Measurements from ENCODE around the gene PRRT3. TPM values are rescaled to one million over a fixed set of nuclear protein-coding genes. Genes with fewer than 3 reads are reported as not detected.

Gene PRRT3
- total RNA-seq, 2 experiments from 2014 or later: 4.8 to 5.5 TPM

DNA sequence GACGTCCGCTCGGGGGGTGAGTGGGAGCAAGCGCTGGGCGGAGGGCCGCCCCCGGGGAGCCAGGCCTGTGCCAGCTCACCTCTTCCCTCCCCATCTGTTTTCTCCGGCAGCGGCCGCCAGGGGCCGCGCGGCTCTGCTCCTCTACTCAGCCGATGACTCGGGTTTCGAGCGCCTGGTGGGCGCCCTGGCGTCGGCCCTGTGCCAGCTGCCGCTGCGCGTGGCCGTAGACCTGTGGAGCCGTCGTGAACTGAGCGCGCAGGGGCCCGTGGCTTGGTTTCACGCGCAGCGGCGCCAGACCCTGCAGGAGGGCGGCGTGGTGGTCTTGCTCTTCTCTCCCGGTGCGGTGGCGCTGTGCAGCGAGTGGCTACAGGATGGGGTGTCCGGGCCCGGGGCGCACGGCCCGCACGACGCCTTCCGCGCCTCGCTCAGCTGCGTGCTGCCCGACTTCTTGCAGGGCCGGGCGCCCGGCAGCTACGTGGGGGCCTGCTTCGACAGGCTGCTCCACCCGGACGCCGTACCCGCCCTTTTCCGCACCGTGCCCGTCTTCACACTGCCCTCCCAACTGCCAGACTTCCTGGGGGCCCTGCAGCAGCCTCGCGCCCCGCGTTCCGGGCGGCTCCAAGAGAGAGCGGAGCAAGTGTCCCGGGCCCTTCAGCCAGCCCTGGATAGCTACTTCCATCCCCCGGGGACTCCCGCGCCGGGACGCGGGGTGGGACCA lies 19.2 kb downstream of the PRRT3 start:
- Mint-ChIP-seq H3K4me3 (peak overlapping the region; percentile 96), H3K27me3 (no peaks in the 10 kb centered on the region), H3K27ac (peak overlapping the region; percentile 98), H3K36me3 (ENCODE audit: low read depth) (peaks cover 10% of the 10 kb centered on the region), H3K9me3 (no peaks in the 10 kb centered on the region), H3K4me1 (peaks cover 40% of the 10 kb centered on the region)
- DNase-seq: peak; percentile 87
- ChIA-PET POLR2A (interaction anchor here (0.6 to 1.4 kb wide), 4 partner anchors 8 to 90 kb away, joined by 3 to 7 read pairs (median 4); partner anchors contain the start of gene PRRT3), CTCF (interaction anchor here (0.6 to 4.2 kb wide), 53 partner anchors 9 to 503 kb away, joined by 3 to 25 read pairs (median 4); partner anchors contain the start of genes ARPC4, IL17RC, IL17RE and PRRT3)

DNA sequence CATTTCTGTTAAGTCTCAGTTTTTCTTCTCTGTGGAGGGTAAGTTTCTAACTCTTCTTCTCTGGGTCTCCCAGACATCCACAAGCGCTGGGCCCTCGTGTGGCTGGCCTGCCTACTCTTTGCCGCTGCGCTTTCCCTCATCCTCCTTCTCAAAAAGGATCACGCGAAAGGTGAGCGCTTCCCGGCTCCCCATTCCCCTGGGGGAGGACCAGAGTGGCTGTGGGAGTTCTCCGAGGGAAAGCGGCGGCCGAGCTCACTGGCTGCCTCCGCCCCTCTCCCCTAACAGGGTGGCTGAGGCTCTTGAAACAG lies 19.7 kb downstream of the PRRT3 start:
- Mint-ChIP-seq H3K9me3 (no peaks in the 10 kb centered on the region), H3K36me3 (ENCODE audit: low read depth) (peaks cover 7% of the 10 kb centered on the region), H3K27me3 (no peaks in the 10 kb centered on the region), H3K27ac (peak overlapping the region; percentile 98), H3K4me1 (peaks cover 40% of the 10 kb centered on the region), H3K4me3 (peak overlapping the region; percentile 96)
- no peak for DNase-seq
- ChIA-PET CTCF (interaction anchor here (0.6 to 4.2 kb wide), 50 partner anchors 9 to 504 kb away, joined by 3 to 25 read pairs (median 4); partner anchors contain the start of genes ARPC4, IL17RC, IL17RE and PRRT3), POLR2A (interaction anchor here (1.2 to 1.4 kb wide), 2 partner anchors 14 to 19 kb away, joined by 4 to 7 read pairs; partner anchors contain the start of gene PRRT3)

DNA sequence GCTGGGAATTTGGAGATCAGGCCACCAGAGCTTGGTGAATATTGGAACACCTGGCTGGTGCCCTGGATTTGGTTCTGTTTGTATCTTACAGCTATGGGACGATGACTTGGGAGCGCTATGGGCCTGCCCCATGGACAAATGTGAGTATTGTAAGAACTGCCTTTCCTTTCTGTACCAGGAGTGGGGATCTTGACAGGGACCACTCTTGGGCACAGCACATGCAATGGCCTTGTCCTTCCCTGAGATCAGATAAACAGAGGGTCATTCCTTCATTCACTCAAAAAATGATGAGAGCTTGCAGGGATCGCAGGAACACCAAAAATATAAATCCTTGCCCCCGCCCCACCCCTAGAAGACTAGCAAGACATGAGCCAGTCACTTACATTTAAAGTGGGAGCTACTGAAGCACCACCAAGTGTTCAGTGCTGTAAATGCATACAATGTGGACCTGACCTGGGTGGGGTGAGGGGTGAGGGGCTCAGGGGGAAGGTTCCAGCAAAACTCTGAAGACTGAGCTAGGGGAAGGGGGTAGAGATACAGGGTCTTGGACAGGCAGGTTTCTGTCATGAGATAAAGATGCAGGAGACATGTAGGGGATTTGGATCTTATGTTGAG lies 21.3 kb downstream of the PRRT3 start:
- Mint-ChIP-seq H3K27me3 (no peaks in the 10 kb centered on the region), H3K4me1 (peaks cover 35% of the 10 kb centered on the region), H3K9me3 (no peaks in the 10 kb centered on the region), H3K36me3 (ENCODE audit: low read depth) (peaks cover 7% of the 10 kb centered on the region), H3K27ac (no peak overlapping the region), H3K4me3 (no peak overlapping the region)
- CTCF ChIA-PET: interaction anchor here (0.8 to 3.5 kb wide), 12 partner anchors 7 to 390 kb away, joined by 3 to 21 read pairs (median 5); partner anchors contain the start of genes IL17RE and SEC13
- POLR2A ChIA-PET: no interaction called here
- DNase-seq: no peak

DNA sequence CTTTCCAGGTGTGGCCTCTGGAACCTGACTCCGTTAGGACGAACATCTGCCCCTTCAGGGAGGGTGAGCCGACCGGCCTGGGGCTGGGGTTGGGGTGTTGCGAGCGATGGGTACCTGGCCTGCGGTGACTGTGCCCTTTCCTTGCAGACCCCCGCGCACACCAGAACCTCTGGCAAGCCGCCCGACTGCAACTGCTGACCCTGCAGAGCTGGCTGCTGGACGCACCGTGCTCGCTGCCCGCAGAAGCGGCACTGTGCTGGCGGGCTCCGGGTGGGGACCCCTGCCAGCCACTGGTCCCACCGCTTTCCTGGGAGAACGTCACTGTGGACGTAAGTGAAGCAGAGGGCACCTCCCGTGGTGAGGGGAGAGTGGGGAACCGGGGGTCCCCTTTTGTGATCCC lies 24.1 kb downstream of the PRRT3 start:
- ChIA-PET POLR2A (no interaction called here), CTCF (no interaction called here)
- Mint-ChIP-seq H3K9me3 (no peaks in the 10 kb centered on the region), H3K4me3 (no peak overlapping the region), H3K36me3 (ENCODE audit: low read depth) (no peaks in the 10 kb centered on the region), H3K4me1 (peaks cover 15% of the 10 kb centered on the region), H3K27me3 (peaks cover 4% of the 10 kb centered on the region), H3K27ac (no peak overlapping the region)
- DNase-seq: no peak

DNA sequence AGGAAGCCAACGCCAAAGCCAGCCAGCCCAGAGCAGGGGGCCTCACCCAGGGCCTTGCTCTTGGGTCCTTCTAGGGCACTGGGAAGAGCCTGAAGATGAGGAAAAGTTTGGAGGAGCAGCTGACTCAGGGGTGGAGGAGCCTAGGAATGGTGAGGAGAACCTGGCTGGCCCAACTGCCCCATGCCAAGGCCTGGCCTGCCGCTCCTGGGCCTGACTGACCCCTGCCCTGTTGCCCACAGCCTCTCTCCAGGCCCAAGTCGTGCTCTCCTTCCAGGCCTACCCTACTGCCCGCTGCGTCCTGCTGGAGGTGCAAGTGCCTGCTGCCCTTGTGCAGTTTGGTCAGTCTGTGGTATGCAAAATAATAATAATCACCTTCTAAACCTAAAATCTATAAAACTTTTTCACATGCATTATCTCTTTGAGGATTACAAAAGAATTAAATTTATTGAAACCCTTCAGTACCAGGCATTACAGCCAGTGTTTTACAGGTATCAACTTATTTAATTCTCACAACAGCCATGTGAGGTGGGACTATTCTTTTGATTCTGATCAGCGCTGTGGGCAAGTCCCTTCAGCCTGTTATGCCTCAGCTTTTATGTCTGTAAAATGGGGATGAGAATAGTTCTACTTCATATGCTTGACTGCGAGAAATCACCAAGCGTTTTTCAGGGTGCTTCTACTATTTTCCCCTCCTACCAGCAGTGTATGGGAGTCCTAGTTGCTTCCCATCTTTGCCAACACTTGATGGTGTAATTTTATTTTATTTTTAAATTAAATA lies 33.8 kb downstream of the PRRT3 start:
- DNase-seq: no peak
- ChIA-PET CTCF (interaction anchor here (3.1 kb wide), 1 partner anchor 15 kb away, joined by 19 read pairs; the partner anchor contains the start of gene CRELD1), POLR2A (no interaction called here)
- peaks cover 10% of the 10 kb centered on the region for H3K4me1 Mint-ChIP-seq
- H3K36me3 Mint-ChIP-seq (ENCODE audit: low read depth): no peaks in the 10 kb centered on the region
- H3K9me3 Mint-ChIP-seq: no peaks in the 10 kb centered on the region
- H3K4me3 Mint-ChIP-seq: no peak overlapping the region
- H3K27ac Mint-ChIP-seq: no peak overlapping the region
- peaks cover 3% of the 10 kb centered on the region for H3K27me3 Mint-ChIP-seq

DNA sequence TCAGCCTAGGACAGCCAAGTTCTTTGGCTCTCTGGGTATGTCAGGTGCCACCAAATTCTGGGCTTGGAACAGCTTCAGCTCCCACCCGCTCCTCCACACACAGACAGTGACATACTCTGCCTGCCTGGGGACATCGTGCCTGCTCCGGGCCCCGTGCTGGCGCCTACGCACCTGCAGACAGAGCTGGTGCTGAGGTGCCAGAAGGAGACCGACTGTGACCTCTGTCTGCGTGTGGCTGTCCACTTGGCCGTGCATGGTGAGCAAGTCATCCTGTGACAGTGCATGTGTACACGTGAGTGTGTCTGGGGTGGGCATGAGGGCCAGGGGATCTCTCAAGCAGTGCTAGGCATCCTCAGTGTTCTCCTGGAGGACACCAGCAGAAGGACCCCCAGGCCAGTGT lies 34.4 kb downstream of the PRRT3 start:
- no peaks in the 10 kb centered on the region for H3K36me3 Mint-ChIP-seq (ENCODE audit: low read depth)

DNA sequence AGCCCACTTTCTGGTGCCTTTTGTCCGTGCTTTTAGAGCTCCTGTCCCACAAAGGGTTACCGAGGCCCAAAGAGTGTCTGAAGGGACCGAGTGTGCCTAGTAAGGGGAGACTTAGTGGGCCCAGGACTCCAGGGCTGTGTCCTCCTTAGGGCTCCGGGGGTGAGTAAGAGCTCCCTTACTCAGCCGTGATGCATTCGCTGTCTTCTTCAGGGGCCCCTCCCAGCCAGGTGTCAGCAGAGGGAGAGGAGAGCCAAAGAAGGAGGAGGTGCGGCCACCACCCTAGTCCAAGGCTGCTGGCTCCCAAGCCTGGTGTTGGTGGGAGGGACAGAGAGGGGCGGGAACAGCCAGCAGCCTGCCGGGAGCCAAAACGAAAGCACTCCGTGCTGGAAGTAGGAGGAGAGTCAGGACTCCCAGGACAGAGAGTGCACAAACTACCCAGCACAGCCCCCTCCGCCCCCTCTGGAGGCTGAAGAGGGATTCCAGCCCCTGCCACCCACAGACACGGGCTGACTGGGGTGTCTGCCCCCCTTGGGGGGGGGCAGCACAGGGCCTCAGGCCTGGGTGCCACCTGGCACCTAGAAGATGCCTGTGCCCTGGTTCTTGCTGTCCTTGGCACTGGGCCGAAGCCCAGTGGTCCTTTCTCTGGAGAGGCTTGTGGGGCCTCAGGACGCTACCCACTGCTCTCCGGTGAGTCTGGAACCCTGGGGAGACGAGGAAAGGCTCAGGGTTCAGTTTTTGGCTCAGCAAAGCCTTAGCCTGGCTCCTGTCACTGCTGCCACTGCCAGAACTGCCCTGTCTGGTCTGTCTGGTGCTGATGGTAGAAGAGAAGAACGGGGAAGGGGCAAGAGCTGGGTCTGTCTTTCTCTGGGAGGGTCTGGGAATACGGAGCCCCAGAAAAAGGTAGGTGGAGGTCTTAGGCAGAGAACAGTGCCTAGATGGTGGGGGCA lies 35.2 kb downstream of the PRRT3 start, which contains the start of gene IL17RC:
Gene IL17RC, plus strand, starts transcription at position 365 of the 947 bp plus-strand sequence. Its CDS starts 218 bp downstream, at position 583.
- H3K9me3 Mint-ChIP-seq: no peaks in the 10 kb centered on the region
- peaks cover 16% of the 10 kb centered on the region for H3K4me1 Mint-ChIP-seq
- ChIA-PET POLR2A (no interaction called here), CTCF (interaction anchor here (1.0 to 3.7 kb wide), 4 partner anchors 9 to 109 kb away, joined by 3 to 20 read pairs (median 11); partner anchors contain the start of genes CRELD1 and IL17RE)
- no peaks in the 10 kb centered on the region for H3K36me3 Mint-ChIP-seq (ENCODE audit: low read depth)
- H3K4me3 Mint-ChIP-seq: peak within 1 kb of the TSS; percentile 64
- DNase-seq: peak; percentile 25
- peak within 1 kb of the TSS; percentile 74 for H3K27ac Mint-ChIP-seq
- peaks cover 6% of the 10 kb centered on the region for H3K27me3 Mint-ChIP-seq

More for the DNA sequence above, 34.4 kb downstream of the PRRT3 start:
- ChIA-PET CTCF (interaction anchor here (1.2 to 3.1 kb wide), 2 partner anchors 15 kb away, joined by 3 to 19 read pairs; partner anchors contain the start of genes CRELD1 and IL17RE), POLR2A (no interaction called here)
- peaks cover 10% of the 10 kb centered on the region for H3K4me1 Mint-ChIP-seq
- no peak overlapping the region for H3K27ac Mint-ChIP-seq
- H3K4me3 Mint-ChIP-seq: no peak overlapping the region
- H3K9me3 Mint-ChIP-seq: no peaks in the 10 kb centered on the region
- DNase-seq: no peak
- peaks cover 3% of the 10 kb centered on the region for H3K27me3 Mint-ChIP-seq

DNA sequence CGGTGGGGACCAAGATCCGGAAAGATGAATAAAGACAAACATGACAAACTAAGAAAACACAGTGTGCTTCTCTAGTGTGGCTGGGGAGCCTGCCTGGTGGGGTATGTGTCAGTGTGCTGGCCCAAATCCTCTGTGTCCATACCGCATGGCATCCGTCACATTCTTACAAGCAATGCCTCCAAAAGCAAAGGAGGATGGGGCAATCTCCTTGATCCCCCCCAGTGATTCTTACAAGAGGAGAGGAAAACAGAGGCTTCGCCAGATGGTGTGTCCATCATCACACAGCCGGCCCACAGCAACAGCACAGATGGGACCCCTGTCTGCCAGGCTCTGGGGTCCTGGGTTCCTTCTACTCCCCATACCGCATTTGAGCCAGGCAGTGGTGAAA lies 35.9 kb downstream of the PRRT3 start:
- no peak for DNase-seq
- H3K4me1 Mint-ChIP-seq: peaks cover 16% of the 10 kb centered on the region
- no peak overlapping the region for H3K27ac Mint-ChIP-seq
- H3K27me3 Mint-ChIP-seq: peaks cover 6% of the 10 kb centered on the region
- ChIA-PET POLR2A (no interaction called here), CTCF (interaction anchor here (0.5 to 3.7 kb wide), 5 partner anchors 9 to 119 kb away, joined by 3 to 20 read pairs (median 4); partner anchors contain the start of gene CRELD1)
- no peaks in the 10 kb centered on the region for H3K9me3 Mint-ChIP-seq
- H3K4me3 Mint-ChIP-seq: peak overlapping the region; percentile 44
- no peaks in the 10 kb centered on the region for H3K36me3 Mint-ChIP-seq (ENCODE audit: low read depth)

DNA sequence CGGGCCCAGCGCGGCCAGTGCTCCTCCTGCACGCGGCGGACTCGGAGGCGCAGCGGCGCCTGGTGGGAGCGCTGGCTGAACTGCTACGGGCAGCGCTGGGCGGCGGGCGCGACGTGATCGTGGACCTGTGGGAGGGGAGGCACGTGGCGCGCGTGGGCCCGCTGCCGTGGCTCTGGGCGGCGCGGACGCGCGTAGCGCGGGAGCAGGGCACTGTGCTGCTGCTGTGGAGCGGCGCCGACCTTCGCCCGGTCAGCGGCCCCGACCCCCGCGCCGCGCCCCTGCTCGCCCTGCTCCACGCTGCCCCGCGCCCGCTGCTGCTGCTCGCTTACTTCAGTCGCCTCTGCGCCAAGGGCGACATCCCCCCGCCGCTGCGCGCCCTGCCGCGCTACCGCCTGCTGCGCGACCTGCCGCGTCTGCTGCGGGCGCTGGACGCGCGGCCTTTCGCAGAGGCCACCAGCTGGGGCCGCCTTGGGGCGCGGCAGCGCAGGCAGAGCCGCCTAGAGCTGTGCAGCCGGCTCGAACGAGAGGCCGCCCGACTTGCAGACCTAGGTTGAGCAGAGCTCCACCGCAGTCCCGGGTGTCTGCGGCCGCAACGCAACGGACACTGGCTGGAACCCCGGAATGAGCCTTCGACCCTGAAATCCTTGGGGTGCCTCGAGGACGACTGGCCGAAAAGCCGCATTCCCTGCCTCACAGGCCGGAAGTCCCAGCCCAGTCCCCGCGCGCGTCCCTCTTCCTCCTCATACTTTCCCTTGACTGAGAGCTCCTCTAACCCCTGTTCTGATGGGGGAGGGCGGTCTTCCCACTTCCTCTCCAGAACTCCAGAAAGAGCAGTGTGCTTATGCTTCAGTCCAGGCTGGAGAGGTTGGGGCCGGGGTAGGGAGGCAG lies 36.7 kb downstream of the PRRT3 start:
- no peaks in the 10 kb centered on the region for H3K9me3 Mint-ChIP-seq
- peaks cover 16% of the 10 kb centered on the region for H3K4me1 Mint-ChIP-seq
- ChIA-PET POLR2A (no interaction called here), CTCF (interaction anchor here (0.5 to 3.7 kb wide), 5 partner anchors 10 to 118 kb away, joined by 3 to 21 read pairs (median 19); partner anchors contain the start of gene CRELD1)
- peak overlapping the region; percentile 64 for H3K4me3 Mint-ChIP-seq
- no peaks in the 10 kb centered on the region for H3K36me3 Mint-ChIP-seq (ENCODE audit: low read depth)
- H3K27ac Mint-ChIP-seq: no peak overlapping the region
- peaks cover 6% of the 10 kb centered on the region for H3K27me3 Mint-ChIP-seq
- peak; percentile 16 for DNase-seq

DNA sequence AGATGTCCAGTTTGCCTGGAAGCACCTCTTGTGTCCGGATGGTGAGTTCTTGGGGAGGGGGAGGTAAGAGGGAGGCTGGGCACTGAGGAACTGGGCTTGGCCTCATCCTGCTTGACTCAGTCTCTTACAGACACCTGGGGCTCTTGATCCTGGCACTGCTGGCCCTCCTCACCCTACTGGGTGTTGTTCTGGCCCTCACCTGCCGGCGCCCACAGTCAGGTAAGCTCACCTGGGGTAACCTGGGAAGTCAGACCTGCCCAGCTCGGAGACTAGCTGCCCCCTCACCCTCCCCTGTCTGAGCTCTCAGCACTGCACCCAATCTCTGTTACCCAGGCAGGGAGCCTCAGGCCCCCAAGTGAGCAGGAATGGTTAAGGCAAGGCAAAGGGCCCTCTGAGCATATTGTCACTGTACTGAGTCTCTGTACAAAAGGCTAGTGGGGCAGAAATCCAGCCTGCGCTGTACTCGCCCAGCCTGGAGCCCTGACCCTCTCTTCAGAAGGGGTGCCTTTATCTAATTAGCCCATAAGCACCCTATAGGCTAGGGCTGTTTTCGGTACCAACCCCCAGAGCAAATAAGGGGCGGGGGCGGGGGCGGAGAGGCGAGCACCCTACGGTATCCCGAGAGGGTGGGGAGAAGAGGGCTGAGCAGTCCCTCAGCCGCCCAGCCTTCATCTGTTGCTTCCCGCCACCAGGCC lies 37.5 kb downstream of the PRRT3 start:
- peak overlapping the region; percentile 25 for H3K4me3 Mint-ChIP-seq

More for the DNA sequence above, 37.5 kb downstream of the PRRT3 start:
- no peaks in the 10 kb centered on the region for H3K36me3 Mint-ChIP-seq (ENCODE audit: low read depth)
- ChIA-PET POLR2A (no interaction called here), CTCF (interaction anchor here (2.6 to 3.7 kb wide), 2 partner anchors 11 to 17 kb away, joined by 20 to 21 read pairs; no protein-coding TSS in a partner anchor)
- H3K27ac Mint-ChIP-seq: no peak overlapping the region
- H3K27me3 Mint-ChIP-seq: peaks cover 6% of the 10 kb centered on the region
- H3K9me3 Mint-ChIP-seq: no peaks in the 10 kb centered on the region
- H3K4me1 Mint-ChIP-seq: peaks cover 18% of the 10 kb centered on the region
- DNase-seq: no peak

Measured in activated CD4-positive, alpha-beta T cell treated with anti-CD3 and anti-CD28 coated beads, Interleukin-2, amount 10 ng/mL, durations not matched to agents 7 days and 5 days (primary cell).